LNCaP clone FGC (cell line): Measurements from ENCODE around the gene ZNF471.

Experiments used
- DNase-seq: peaks from one replicate; pipeline ENCODE4 v3.0.0-alpha.2; 2011; ENCODE audit warnings: low read depth
- H3K4me3 ChIP-seq: 2 replicates; pipeline ENCODE4 v1.5.1; 2011; ENCODE audit warnings: mild to moderate bottlenecking, low read depth, low read length, control low read depth
- TF ChIP-seq, protein P1 (sequence below): IDR thresholded peaks from 2 replicates; pipeline ENCODE4 v1.5.1; 2012; ENCODE audit warnings: mild to moderate bottlenecking; ENCODE audit not compliant: control insufficient read depth, insufficient read depth; ENCODE audit errors: extremely low read depth

ZNF471 gene

DNA sequence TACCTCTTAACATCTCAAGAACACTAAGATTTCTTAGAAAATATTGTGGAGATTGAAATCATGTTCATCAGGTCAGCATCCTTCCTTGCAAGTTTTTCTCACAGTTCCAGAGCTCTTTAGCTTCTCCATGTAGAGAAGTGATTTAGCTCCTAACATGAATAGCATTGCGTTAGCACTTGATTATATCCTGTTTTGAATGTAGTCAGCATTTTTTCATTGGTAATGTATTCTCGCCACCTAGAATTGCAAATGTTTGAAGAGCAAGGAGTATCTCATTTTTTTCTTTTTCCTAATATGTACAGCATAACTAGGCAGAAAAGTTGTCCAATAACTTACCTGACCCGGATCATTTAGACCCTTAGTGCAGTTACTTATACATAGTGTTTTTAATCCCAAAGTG, 66.3 kb downstream of the ZNF471 start:
- TF ChIP-seq, protein P1, sequence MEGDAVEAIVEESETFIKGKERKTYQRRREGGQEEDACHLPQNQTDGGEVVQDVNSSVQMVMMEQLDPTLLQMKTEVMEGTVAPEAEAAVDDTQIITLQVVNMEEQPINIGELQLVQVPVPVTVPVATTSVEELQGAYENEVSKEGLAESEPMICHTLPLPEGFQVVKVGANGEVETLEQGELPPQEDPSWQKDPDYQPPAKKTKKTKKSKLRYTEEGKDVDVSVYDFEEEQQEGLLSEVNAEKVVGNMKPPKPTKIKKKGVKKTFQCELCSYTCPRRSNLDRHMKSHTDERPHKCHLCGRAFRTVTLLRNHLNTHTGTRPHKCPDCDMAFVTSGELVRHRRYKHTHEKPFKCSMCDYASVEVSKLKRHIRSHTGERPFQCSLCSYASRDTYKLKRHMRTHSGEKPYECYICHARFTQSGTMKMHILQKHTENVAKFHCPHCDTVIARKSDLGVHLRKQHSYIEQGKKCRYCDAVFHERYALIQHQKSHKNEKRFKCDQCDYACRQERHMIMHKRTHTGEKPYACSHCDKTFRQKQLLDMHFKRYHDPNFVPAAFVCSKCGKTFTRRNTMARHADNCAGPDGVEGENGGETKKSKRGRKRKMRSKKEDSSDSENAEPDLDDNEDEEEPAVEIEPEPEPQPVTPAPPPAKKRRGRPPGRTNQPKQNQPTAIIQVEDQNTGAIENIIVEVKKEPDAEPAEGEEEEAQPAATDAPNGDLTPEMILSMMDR: no peak
- no peak for DNase-seq
- no peak overlapping the region for H3K4me3 ChIP-seq

- TF ChIP-seq, protein P1: no peak
- H3K4me3 ChIP-seq: no peak overlapping the region
- DNase-seq: no peak
These were observed 70.3 kb downstream of the ZNF471 start for GRCh38 chr19:56577719-56578602.
